ENCODE results near the gene INPP5A.

INPP5A gene

GRCh38 chr10:132603851-132604533 is 66.4 kb downstream of the INPP5A start:
- H3K27ac ChIP-seq, result no peak overlapping the region
- H3K4me3 ChIP-seq, result no peak overlapping the region

- Histone ChIP-seq H3K4me3 (no peak overlapping the region), H3K27ac (no peak overlapping the region)
Observed at GRCh38 chr10:132604686-132605085, 67.1 kb downstream of the INPP5A start.

GRCh38 chr10:132605390-132605789 is 67.8 kb downstream of the INPP5A start:
- Histone ChIP-seq H3K27ac (no peak overlapping the region), H3K4me3 (no peak overlapping the region)

- H3K4me3 ChIP-seq, result no peak overlapping the region
- H3K27ac ChIP-seq, result no peak overlapping the region
Observed at GRCh38 chr10:132606031-132606491, 68.5 kb downstream of the INPP5A start.

DNA sequence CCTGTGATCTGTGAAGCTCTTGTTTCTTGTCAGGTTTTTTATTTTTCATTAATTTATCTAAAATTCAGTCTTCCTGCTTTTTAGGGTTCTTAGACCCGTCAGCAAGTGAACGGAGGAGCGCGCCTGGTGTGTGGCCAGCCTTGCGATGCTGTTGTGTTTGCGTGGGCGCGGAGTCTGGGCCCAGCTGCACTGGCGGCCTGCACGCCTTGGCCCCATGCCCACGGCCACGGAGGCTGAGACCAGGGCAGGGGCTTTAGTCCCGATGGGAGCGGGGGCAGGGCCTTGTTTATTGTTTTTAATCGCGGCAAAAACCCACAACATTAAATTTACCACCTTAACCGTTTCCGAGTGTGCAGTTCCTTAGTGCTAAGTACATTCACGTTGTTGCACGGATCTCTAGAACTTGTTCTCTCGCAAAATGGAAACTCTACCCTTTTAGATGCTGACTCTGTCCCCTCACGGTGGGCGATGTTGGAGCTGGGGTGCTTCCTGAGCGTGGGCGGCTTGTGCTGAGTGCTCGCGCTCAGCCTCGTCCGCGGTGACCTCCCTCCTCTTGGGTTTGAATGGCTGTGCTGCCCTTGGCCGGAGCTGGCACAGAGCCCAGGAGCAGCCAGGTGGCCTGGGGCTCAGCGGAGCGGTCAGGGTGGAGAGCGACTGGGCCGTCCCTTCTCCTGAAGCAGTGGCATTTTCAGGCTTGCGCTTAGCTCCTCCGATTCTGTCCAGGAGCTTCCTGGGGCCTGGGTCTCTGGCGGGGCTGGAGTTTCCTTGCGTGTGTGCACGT is 69.1 kb downstream of the INPP5A start:
- Histone ChIP-seq H3K4me3 (no peak overlapping the region), H3K27ac (no peak overlapping the region)

- H3K27ac ChIP-seq, result no peak overlapping the region
- H3K4me3 ChIP-seq, result no peak overlapping the region
Observed at GRCh38 chr10:132607491-132607890, 69.9 kb downstream of the INPP5A start.

DNA sequence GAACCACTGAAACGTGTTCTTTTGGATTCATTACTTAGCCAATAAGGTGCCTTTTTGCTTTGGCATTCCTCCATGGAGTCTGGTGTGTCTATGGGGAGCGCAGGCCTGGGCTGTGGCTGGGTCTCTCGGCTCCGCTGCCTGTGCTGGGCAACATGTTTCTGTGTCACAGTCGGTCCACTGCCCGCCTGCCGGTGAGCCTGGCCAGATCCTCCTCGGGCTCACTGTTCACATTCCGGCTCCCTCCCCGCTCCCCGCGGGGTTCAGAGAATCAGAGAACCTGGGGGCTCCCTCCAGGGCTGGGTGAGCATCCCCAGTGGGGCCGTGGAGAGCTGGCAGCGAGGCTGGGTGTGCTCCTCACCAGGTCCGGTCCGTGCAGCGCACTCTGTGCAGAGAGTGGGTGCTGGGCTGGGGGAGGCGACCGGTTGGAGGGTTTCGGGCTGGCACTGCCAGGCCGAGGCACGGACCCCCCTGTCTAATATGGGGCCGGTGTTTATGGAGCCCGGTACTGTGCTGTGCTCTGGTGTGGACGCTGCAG is 70.4 kb downstream of the INPP5A start:
- no peak overlapping the region for H3K4me3 ChIP-seq
- no peak overlapping the region for H3K27ac ChIP-seq

DNA sequence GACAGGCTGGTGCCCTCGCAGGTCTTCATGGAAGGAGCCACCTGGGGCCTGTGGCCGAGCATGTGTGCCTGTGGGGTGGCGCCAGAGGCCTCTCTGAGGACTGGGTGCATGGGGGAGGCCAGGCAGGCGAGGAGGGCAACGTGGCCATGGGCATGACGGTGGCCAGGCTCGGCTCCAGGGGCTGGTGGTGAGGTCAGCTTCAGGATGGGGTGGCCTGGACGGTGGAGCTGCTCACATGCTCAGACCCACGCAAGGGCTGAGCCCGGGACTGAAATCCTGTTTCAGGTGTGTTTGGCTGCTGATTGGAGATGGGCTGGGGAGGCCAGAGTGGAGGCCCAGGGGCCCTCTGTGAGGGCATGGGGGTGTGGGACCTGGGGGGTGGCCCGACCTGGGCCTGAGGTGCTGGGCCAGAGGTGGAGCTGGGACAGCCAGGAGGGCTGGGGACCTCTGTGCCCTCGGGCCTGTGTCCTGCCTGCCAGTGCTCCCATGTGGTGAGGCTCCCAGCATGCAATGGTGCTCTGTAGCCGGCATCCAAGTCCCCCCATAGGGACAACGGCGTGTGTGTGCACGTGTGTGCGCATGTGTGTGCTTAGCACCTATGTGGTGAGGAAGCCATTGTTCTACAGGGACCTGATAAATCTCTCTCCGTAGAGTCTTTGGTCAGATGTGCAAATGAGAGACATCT is 71.1 kb downstream of the INPP5A start:
- H3K4me3 ChIP-seq, result no peak overlapping the region
- H3K27ac ChIP-seq, result no peak overlapping the region

- Histone ChIP-seq H3K27ac (no peak overlapping the region), H3K4me3 (no peak overlapping the region)
Observed at GRCh38 chr10:132609211-132609610, 71.6 kb downstream of the INPP5A start.

DNA sequence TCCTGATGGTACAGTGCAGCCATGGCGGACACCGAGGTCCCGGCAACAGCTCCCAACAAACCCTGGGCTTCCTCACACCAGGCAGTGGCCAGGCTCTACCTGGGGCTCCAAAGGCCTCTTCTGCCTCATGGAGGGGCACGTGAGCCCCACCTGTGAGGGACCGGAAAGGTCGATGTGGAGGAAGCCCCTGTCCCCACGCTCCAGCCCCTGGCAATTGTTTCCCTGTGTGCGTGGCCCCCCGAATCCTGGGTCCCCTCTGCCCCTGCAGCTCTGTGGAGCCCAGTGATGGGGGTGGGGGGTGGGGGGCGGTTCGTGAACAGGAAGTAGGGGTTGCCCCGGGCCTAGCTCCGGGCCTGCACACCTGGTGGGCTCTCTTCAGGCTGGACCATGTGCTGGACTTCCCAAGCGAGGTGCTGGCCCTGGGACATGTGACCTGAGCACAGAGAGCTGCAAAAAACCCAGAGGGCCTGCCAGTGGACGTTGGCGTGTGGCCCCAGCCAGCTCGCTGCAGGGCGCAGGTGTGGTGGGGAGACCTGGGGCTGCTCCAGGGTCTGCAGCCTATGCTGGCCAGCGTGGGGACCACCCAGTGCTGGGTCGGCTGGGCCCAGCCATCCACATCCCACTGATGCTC is 72.6 kb downstream of the INPP5A start:
- H3K27ac ChIP-seq, result no peak overlapping the region
- no peak overlapping the region for H3K4me3 ChIP-seq

- Histone ChIP-seq H3K4me3 (no peak overlapping the region), H3K27ac (no peak overlapping the region)
Observed at GRCh38 chr10:132611026-132611910, 73.7 kb downstream of the INPP5A start.

DNA sequence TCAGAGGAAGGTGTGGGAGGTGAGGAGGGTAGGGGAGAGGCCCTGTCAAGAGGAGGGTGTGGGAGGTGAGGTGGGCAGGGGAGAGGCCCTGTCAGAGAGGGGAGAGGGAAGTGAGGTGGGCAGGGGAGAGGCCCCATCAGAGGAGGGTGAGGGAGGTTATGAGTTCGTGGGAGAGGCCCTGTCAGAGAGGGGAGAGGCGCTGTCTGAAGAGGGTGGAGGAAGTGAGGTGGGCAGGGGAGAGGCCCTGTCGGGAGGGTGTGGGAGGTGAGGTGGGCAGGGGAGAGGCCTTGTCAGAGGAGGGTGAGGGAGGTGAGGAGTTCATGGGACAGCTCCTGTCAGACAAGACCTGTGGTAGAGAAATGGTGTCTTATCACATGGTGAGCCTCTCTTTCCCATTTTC is 74.4 kb downstream of the INPP5A start:
- Histone ChIP-seq H3K27ac (no peak overlapping the region), H3K4me3 (no peak overlapping the region)

DNA sequence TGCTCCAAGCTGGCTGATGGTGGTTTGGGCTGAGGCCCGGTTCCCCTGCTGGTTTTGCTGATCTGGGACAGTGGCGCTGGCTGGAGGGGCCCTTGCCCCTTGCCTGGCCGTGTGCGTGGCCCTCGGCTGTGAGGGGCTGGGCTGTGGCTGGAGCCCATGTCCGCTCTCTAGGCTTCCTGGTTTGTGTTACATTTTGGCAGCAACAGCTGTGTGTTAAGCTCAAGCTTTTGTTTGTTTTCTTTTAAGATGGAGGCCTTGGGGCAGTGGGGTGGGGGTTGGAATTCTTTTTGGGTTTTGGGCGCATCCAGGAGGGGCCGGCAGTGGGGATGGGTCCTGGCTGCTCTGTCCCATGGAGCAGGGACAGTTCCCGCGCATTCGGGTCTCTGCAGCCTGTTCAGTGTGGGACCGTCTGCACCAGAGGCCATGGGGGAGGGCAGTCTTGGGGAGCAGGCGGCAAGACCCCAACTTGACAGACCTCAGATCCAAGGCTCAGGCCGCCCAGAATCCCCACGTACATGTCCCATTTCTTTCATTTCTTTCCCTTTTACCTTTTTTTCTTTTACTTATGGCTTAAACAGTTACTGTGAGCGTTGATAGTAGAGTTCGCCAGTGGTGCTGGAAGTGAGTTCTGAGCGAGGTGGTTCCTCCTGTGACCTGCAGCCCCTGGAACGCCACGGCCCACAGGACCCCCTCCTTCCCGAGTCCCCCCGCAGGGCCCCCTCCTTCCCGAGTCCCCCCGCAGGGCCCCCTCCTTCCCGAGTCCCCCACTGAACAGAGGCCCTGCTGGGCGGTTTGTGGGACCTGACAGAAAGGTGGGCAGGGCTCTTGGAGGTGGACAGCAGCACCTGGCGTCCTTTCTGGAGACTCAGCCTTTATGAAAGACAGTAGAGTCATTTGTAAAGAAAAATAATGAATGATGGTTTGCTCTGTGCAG is 75.3 kb downstream of the INPP5A start:
- H3K27ac ChIP-seq, result no peak overlapping the region

GRCh38 chr10:132613566-132614348 is 76.2 kb downstream of the INPP5A start:
- Histone ChIP-seq H3K27ac (no peak overlapping the region), H3K4me3 (no peak overlapping the region)

More for the DNA sequence above, 75.3 kb downstream of the INPP5A start:
- H3K4me3 ChIP-seq, result no peak overlapping the region

GRCh38 chr10:132614431-132615340 is 77.1 kb downstream of the INPP5A start:
- no peak overlapping the region for H3K27ac ChIP-seq

More at GRCh38 chr10:132614431-132615340, 77.1 kb downstream of the INPP5A start:
- no peak overlapping the region for H3K4me3 ChIP-seq

Data from skin epidermis (tissue), 12 donors.